ENCODE data around the gene PIP5K1B.

Gene PIP5K1B

DNA sequence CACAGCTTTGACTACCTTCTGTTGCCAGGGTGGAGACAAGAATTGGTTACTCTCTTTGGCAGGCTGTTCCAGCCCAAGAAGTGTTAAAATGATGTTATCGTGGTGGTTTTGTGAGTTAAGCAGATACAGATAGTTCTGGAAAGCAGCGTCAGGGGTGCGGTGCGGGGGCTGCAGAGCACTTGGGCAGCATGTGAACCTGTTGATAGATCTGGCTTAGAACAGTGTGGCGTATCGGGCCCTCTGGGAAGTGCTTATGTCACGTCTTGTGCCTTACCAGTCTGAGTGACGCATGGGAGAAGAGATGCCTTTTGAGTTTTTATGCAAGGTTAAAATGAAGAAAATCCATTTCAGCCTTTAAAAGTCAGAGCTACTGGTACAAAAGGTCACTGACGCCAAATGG lies 156.4 kb downstream of the PIP5K1B start:
- DNase-seq: no peak

DNA sequence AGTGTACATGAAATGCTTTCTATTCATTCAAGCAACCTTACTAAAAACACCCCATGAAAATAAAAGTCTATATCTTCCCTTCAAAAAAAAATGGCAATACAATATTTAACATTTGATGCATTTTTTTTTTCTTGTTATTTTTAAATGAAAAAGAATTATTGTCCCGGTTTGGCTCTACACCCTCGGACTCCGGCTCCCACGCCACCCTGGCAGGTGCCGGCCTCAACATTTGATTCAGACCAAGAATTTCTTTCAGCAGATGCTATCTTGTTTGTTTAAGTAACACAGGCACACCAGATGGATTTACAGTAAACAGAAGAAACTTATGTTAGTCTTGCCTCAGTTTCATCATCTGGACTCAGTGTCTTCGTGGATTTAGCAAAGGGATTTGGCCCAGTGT lies 162.0 kb downstream of the PIP5K1B start:
- DNase-seq: no peak

DNA sequence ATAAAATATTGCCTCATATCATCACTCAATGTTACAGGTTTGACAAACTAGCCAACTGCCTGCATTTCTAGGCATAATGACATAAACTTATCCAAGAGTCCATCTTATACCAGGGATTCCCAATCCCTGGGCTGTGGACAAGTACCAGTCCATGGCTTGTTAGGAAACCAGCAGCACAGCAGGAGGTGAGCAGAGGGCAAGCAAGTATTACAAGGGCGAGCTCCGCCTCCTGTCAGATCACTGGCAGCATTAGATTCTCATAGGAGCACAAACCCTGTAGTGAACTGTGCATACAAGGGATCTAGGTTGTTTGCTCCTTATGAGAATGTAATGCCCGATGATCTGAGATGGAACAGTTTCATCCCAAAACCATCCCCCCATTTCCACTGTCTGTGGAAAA lies 164.0 kb downstream of the PIP5K1B start:
- DNase-seq: no peak

- no peak for DNase-seq
Observed at GRCh38 chr9:68870086-68870485, 165.0 kb downstream of the PIP5K1B start.

DNA sequence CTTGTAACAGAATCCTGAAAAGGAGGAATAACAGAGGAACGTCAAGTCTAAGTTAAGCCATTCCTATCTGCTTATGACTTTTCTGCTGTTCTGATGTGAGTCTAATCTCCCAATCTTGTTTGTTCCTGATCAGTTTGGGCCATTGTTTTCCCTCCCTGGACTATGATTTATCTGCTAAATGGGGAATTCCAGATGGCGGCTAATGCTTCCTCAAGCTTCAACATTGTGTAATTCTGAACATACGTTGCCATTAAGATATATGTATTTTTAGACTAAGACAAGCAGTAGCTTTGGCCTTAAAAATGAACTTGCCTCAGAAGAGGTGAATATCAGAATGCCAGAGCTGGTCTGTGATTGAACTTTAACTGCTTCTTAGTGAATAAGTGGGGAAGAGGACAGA lies 166.2 kb downstream of the PIP5K1B start:
- DNase-seq: no peak

GRCh38 chr9:68872026-68872501 lies 167.0 kb downstream of the PIP5K1B start:
- DNase-seq: no peak

DNA sequence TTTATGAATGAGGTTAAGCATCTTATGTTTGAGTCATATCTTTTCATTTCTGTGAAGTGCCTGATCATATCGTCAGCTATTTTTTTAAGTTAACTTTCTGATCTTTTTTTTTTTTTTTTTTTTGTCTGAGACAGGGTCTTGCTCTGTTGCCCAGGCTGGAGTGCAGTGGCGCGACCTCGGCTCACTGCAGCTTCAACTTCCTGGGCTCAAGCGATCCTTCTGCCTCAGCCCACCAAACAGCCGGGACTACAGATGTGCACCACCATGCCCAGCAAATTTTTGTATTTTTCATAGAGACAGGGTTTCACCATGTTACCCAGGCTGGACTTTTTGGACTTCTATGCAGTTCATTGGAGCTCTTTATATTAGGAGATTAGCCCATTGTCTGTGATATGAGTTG lies 168.1 kb downstream of the PIP5K1B start:
- no peak for DNase-seq

DNA sequence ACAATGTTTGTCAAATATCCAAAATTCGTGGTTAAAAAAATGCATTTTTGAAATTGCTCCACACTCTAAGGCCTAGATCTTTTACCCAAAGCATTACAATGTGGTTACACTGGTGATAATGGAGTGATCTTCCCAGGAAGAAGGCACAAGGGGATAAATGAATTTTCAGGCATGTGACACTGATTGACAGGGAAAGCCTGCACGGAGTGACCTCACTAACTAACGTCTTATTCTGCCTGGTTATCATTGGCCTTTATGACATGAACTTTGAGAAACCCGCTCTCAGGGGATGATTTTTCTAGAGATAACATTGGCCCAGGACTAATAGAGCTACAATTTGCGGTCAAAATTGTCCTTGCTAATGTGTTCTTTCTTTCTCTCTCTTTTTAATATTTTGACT lies 171.2 kb downstream of the PIP5K1B start:
- DNase-seq: no peak

DNA sequence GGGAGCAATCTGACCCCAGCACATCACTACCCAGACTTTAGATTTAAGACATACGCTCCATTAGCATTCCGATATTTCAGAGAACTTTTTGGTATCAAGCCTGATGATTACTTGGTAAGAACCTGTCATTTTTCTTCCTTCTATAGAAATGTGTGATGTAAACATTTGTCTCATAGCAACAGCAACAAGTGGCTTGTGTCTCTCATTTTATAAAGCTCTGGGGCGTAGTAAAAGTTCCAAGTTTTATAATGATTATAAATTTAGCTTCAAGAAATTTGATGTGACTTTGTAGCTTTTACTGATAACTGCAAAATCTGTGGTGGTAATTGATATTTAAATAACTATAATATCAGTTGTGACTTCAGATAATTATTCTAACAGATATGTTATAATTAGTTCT lies 171.6 kb downstream of the PIP5K1B start:
- DNase-seq: no peak

DNA sequence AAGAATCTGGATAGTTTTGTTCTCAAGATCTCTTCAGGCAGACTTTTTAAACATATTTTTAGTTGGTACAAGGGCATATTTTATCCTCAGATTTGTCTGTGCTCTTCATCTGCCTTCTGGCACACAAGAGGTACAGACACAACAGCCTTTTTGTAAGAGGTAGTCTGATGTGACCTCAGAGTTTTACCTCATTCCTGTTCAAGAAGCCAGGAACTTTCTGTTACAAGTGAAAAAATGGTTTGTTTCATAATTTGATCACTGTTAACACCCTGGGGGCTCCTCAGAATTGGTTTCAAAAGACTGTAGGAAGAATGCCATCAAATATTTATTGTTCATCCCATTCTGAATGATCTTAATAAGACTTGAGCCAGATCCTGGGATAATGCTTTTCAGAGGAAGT lies 172.2 kb downstream of the PIP5K1B start:
- no peak for DNase-seq

GRCh38 chr9:68878450-68878849 lies 173.4 kb downstream of the PIP5K1B start:
- DNase-seq: no peak

- no peak for DNase-seq
Observed at GRCh38 chr9:68883224-68883623, 178.2 kb downstream of the PIP5K1B start.

DNA sequence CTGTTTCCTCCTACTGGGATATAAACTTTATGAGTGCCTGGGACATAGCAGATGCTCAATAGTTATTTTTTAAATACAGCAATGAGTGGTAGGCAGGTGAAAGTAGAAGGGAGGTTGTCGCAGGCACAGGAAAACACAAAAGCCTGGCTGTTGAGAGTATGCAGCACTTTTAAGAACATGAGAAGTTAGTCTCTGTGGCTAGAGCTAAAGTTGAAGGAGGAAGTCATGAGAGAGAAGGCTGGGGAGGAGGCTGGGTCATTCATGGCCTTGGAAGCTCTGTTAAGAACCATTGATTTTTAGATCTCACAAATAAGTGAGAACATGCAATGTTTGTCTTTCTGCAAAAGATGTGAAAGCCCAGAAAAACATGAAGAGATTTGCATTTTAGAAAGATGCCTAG lies 182.2 kb downstream of the PIP5K1B start:
- DNase-seq: no peak

- no peak for DNase-seq
Observed at GRCh38 chr9:68894502-68894901, 189.5 kb downstream of the PIP5K1B start.

GRCh38 chr9:68895741-68896478 lies 190.9 kb downstream of the PIP5K1B start:
- DNase-seq: no peak

GRCh38 chr9:68896486-68896885 lies 191.4 kb downstream of the PIP5K1B start:
- DNase-seq: no peak

DNA sequence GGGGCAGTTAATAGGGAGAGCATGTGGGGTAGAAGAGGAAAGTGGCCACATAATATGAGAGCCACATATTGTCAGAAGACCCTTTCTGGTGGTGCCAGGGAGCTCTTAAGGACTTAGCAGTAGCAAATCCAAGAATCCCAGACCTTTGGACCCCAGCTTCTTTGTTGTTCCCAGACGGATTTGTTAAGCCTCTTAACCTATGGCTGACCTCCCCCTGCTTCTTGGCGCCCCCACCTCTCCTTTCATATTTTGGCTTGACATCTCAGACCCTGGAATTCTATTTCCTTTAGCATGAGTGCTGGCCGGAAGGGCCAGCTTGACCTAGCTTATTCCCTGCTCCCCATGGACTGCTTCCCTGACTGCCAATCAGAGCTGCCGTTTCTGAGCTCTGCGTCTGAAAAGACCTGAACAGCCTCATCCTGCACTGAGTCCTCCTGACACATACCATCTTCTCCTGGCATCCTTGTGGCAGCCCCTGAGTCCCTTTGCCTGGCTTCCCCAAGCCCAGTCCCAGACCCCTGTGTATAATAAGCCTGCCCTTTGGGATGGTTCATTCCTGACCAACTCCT lies 192.6 kb downstream of the PIP5K1B start:
- DNase-seq: no peak

GRCh38 chr9:68898781-68899439 lies 193.9 kb downstream of the PIP5K1B start:
- DNase-seq: no peak

DNA sequence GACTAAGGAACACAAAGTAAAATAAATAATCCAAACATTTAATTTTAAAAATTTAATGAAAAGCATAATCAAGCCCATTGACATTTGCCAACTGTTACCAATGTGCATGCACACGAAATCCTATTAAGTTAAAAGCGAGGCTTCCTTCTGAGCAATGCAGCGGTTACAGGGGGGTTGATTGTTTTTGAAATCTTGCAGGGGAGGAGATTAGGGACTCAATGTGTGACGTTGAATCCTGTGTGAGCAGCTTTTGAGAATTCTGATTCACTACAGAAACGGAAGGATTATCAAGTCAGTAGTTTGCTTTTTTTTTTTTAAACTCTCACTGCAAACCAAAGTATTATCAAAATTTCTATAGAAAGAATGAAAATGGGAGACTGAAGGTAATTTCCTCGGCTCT lies 199.4 kb downstream of the PIP5K1B start:
- DNase-seq: no peak

GRCh38 chr9:68905129-68905528 lies 200.1 kb downstream of the PIP5K1B start:
- DNase-seq: no peak

DNA sequence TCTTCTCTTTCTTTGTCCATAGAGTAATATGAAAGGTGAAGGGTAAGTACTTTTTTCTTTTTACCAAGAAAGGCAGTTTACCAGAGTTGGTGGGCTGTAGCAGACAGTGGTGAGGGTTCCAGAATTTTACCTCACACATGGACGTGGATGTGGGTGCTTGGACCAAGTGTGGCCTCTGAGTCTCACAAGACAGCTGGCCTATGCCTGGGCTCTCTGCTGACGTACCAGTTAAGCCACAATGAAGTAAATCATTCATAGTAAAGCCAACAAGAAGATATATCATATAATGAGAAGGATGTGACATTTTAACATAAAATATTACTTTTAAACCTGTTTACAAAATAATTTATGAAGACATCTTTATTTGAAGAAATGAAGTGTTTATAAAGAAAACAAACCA lies 202.9 kb downstream of the PIP5K1B start:
- DNase-seq: no peak

GRCh38 chr9:68912561-68912960 lies 207.5 kb downstream of the PIP5K1B start:
- DNase-seq: no peak

DNA sequence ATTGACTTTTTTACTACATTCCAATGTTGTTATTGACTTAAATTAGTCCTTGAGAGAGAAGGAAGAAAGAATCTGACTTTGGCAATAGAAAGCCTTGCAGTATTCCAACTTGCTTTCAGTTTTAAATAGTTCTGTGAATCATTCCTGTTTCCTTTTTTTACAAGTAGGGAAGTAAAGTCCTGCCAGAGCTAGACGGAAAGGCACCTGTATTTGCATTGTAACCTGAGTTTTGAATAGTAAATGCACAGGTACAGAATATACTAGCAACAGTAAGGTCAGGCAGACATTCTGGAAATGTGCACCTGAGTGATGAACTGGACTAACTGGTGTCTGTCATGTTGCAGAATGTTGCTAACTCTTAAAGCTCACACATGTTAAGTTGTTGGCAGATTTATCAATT lies 208.0 kb downstream of the PIP5K1B start:
- no peak for DNase-seq

GRCh38 chr9:68914751-68915150 lies 209.7 kb downstream of the PIP5K1B start:
- DNase-seq: no peak

Data from fibroblast of skin of abdomen (primary cell).